M059J (cell line): Measurements from ENCODE around the gene ACER2. TPM values are rescaled to one million over a fixed set of nuclear protein-coding genes. Genes with fewer than 3 reads are reported as not detected.

ENCODE experiments used
- DNase-seq: peaks from one replicate; pipeline ENCODE4 v3.0.0-alpha.2; 2012; ENCODE audit warnings: low read depth
- total RNA-seq: library from RNA; depleted of rRNA; stranded (reverse); fragments of >200 nt; shearing (Covaris generic); gene quantifications from 2 replicates; pipeline ENCODE4 v1.2.3, GENCODE V29; 2014; rRNA removed

Gene ACER2
- total RNA-seq, 1 experiment from 2014 or later: 0.96 TPM

DNA sequence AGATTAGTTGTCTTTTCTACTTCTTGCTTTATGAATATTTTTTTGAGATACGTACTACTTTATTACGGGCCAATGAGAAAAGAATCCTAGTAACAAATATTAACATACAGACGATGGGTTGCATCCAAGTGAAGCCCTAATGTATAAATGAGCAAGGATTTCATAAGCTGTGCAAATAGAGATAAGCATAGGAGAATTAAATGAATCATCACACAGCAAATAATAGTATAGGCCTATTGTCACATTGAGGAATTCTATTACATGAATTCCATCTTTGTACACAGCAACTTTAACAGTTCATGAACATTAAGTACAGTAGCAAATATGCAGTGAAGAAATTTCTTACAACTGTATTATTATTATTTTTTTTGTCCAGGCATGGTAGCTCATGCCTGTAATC lies 78.0 kb downstream of the ACER2 start:
- no peak for DNase-seq

DNA sequence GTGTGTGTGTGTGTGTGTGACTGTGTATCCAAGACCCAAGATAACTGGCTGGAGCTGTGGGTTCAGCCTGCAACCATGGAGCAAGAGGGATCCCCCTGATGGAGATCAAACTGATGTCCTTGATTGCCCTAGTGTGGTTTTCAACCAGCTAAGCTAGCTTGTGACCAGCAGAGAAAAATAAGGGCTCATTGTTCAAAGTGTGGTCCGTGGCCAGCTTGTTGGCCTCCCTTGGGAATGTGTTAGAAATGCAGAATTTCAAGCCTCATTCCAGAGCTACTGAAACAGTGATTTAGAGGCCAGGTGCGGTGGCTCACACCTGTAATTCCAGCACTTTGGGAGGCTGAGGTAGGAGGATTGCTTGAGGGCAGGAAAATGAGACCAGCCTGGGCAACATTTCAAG lies 79.9 kb downstream of the ACER2 start:
- DNase-seq: no peak

DNA sequence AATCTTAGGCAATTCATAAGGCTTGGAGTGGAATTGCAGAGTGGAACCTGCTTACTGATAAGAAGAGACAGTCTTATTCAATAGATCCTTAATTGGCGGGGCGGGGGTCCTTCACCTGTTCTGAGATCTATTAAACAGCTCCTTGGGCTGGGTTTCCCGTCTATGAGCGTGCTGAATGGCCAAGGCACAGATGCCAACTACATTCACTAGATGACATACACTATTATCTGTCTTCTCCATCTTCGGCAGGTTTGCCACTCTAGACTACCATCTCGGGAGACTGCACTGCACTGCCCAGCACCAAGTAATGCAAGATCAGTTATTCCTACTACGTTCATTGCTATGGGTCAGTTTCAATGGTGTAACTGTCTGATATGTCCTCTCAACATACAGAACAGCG lies 81.5 kb downstream of the ACER2 start:
- no peak for DNase-seq

DNA sequence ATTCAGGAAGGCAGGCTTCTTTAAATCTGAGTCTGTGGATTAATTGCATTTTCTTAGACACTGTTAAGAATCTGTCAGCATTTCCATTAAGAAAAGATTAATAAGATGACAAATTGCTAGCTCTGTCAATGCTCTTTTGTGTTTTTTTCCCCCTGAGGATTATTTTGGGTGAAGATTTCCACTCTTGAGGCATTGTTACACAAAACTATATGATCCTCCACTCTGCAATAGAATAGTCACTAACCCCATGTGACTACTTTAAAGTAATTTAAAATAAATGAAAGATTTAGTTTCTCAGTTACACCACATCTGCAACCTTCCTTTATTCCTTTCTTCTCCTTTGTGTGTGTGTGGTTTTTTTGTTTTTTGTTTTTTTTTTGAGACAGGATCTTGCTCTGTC lies 82.0 kb downstream of the ACER2 start:
- no peak for DNase-seq

DNA sequence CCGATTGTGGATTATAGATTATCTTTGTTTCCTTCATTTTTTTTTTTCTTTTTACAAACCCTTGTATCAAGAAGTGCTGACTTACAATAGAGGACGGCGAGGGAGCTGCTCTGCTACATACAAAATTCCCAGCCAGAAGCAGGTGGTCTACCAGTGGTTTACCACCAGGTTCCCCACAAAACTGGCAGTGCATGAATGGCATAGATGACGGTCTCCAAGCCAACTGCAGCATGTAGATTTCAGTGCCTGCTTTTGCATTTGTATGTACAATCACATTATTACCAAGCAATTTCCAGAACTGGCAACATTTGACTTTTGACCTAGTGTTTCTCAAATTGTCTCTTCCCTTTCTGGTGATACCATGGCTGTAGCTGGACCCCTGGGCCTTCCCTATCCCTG lies 84.0 kb downstream of the ACER2 start:
- no peak for DNase-seq

DNA sequence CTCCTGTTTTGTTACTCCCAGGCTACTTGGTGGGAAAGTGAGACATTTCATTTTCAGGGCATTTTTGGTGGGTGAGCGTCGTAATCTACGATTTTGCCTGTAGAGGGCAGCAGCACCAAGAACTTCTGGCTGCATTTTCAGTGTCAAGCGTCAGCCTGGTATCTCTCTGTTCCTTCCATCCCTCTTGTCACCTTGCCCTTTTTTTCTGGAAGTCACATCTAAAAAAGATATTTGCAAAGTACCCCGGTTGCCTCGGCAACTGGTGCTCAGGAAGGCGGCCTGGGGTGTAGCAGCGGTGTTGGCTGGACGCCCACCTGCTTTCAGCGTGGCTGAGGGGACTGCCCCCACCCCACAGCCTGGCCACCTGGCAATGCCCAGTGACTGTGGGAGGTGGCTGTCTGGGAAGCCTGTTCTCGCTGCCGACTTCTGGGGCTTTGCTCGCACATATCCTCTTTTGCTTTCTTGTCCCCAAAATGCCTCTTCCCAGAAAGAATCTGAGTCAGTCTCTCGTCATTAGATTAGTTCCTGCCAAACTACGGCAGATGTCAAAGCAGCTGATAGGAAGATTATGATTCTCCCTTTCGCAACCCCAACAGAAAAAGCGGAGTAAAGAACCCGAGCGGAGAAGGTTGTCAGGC lies 84.5 kb downstream of the ACER2 start:
- peak; percentile 52 for DNase-seq

DNA sequence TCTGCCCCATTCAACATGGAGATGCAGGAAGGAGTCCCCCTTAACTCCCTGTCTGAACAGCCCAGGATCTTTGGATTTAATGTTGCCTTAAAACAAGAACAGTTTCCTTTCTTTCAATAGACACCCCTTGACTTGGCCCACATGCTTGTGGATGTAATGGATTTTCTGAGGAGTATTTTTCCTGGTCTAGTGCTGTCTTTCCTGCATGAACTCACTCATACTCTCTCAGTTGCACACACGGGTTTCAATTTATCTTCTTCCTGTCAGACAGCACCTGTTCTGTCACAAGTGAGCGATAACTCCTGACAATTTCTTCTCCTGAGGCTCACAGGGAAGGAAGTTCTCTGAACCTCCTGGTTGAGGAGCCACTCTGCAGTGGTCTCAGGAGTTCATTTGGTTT lies 85.1 kb downstream of the ACER2 start:
- DNase-seq: no peak

DNA sequence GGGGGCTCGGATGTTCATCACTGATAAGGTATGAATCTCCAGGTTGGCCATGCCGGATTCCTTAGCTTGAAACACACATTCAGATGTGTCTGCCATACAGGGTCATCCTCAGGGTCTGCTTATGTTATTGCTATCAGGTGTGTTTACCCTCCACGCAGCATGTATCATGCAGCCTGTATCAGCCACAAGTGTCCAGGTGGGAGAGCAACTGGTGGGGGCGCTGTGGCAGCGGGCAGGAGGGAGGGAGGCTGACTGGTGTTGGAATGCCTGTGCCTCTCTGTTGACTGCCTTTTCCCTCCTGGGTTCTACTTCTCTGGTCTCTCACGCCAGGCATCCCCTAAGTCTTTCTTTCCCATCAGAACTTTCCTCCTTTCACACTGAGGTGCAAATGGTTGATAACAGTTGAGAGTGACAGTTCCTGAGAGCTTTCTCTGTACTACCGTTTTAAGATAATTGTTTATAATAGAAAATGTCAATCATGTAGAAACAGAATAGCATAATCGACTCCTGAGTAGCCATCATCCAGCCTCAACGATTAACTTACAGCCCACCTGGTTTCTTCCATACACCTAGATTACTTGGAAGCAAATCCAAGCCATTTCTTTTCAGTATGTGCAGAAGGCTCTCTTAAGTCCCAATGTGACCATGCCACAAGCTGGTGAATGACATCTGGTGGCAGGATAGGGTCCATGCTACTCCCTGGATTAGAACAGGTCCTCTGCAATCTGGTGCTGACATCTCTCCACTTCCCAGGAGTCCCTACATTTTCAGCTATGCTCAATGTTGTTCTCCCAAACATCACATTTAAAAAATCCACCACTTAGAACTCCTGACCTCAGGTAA lies 86.6 kb downstream of the ACER2 start:
- no peak for DNase-seq

DNA sequence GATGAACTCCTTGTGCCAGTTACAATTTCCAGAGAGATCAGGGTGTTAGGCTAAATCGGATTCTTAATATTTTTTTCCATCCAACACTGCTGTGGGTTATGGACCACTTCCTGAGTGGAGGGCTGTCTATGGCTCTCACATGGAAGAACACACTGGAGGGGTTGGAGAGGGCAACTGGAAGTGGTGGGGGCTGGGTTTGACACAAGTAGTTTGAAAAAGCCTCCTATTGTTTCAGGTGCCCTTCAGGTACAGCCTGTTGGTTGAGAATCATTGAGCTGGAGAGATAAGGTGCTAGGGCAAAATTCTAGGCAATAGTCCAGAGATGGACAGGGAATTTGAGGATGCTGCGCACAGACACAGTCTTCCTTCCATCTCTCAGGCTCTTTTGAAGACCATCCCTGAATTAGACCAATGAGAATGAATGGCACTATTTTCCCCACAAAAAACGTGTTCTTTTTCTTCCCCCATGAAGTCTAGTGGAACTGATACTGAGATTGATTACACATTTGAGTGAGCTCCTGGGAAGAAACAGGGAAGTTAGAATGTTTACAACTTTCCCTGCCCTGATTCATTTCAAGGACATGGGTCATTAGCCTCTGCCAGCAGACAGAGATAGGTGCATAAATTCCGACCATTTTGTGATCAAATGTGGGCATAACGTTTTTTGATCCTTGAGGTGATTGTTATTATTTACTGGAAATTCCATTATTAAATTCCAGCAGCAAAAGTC lies 87.7 kb downstream of the ACER2 start:
- DNase-seq: no peak

DNA sequence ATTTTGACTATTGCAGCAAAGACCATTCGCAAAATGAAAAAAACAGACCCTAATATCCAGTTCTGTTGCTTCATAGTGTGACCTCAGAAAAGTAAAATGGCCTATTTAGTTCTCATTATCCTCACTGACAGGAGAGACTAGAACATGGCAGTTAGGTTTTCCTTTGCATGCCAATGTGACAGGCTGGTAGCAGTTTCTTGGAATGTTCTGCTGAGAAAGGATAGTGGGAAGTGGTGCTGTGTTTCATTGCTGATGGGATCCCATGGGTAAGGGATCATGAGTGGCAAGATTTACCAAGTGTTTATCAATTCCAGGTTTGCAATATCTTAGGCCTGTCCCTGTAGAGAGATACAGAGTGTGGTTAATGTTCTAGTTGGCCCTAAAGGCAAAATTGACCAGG lies 88.5 kb downstream of the ACER2 start:
- no peak for DNase-seq

DNA sequence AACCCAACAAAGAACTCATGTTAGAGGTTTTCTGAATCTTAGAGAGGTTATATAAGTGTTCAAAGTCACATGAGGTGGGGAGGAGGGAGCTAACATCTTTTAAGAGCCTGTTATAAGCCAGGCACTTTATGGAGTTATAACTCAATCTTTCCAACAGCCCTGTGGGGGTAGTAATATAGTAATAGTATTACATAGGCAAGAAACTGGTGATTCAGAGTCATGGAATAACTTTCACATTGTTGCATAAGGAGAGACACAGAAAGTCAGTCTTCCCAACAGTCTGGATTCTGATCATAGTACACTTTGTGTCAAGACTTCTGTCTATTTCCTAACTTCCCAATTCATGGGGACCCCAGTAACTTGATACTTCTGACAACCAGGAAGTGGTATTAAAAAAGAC lies 89.2 kb downstream of the ACER2 start:
- no peak for DNase-seq

Other genes with a start within 250 kb of the ACER2 start
- 36.7 and 40.7 TPM in 2 replicates for gene DENND4C, start 178.3 kb upstream of the ACER2 start, total RNA-seq
- gene RPS6, start 28.8 kb upstream of the ACER2 start, total RNA-seq: 898 and 1,228 TPM in 2 replicates